ENCODE measurements around the gene NPAS3.

NPAS3 gene

GRCh38 chr14:33781236-33781635 is 842.6 kb downstream of the NPAS3 start:
- no peaks in the 10 kb centered on the region for H3K36me3 ChIP-seq (ENCODE audit: control insufficient read depth in 1 of 2, insufficient read depth in 2 of 2, low read length in 2 of 2)
- H3K9ac ChIP-seq (ENCODE audit: low read length) = no peak overlapping the region
- H3K79me2 ChIP-seq (ENCODE audit: control insufficient read depth, insufficient read depth, low read length, poor library complexity) = no peaks in the 10 kb centered on the region
- H2AK5ac ChIP-seq (ENCODE audit: low read length) = no peak overlapping the region
- no peaks in the 10 kb centered on the region for H3K27me3 ChIP-seq (ENCODE audit: insufficient read depth, low read length)
- no CpG with 5 or more reads among the region's 2 CpGs for WGBS (ENCODE audit: extremely low coverage, insufficient coverage, insufficient read length)
- H2BK12ac ChIP-seq (ENCODE audit: low read length) = no peak overlapping the region
- H2AFZ ChIP-seq (ENCODE audit: insufficient read depth, low read length, poor library complexity) = no peak overlapping the region
- H3K23ac ChIP-seq (ENCODE audit: low read length) = no peak overlapping the region
- H3K18ac ChIP-seq (ENCODE audit: low read length) = no peak overlapping the region
- peaks cover 5 to 7% of the 10 kb centered on the region in 2 experiments for H3K4me1 ChIP-seq (ENCODE audit: control insufficient read depth in 1 of 2, insufficient read depth in 2 of 2, low read length in 2 of 2)
- no peak overlapping the region for H3K4me2 ChIP-seq (ENCODE audit: low read length)
- no peak overlapping the region for H3K4me3 ChIP-seq (ENCODE audit: low read depth, low read length)
- no peak overlapping the region for H2BK120ac ChIP-seq (ENCODE audit: insufficient read depth, low read length, poor library complexity)
- no peak overlapping the region for H4K12ac ChIP-seq (ENCODE audit: low read depth, low read length)
- no peak overlapping the region for H3K14ac ChIP-seq (ENCODE audit: low read length)
- H4K91ac ChIP-seq (ENCODE audit: low read depth, low read length) = no peak overlapping the region
- no peak overlapping the region for H4K8ac ChIP-seq (ENCODE audit: low read depth, low read length)
- H3K27ac ChIP-seq (ENCODE audit: low read depth, low read length) = no peak overlapping the region
- H3K9me3 ChIP-seq (ENCODE audit: insufficient read depth, low read depth, low read length) = no peaks in the 10 kb centered on the region
- H3K79me1 ChIP-seq (ENCODE audit: low read length) = peaks cover 12% of the 10 kb centered on the region
- no peak for DNase-seq
- H2BK5ac ChIP-seq (ENCODE audit: low read depth, low read length, poor library complexity) = no peak overlapping the region
- H3K4ac ChIP-seq (ENCODE audit: low read depth, low read length) = no peak overlapping the region

GRCh38 chr14:33782923-33783322 is 844.2 kb downstream of the NPAS3 start:
- H2AK5ac ChIP-seq (ENCODE audit: low read length) = no peak overlapping the region
- no peaks in the 10 kb centered on the region for H3K79me2 ChIP-seq (ENCODE audit: control insufficient read depth, insufficient read depth, low read length, poor library complexity)
- no peak overlapping the region for H3K4me2 ChIP-seq (ENCODE audit: low read length)
- no peak overlapping the region for H4K91ac ChIP-seq (ENCODE audit: low read depth, low read length)
- no peaks in the 10 kb centered on the region for H3K27me3 ChIP-seq (ENCODE audit: insufficient read depth, low read length)
- H4K8ac ChIP-seq (ENCODE audit: low read depth, low read length) = no peak overlapping the region
- no peak overlapping the region for H3K4ac ChIP-seq (ENCODE audit: low read depth, low read length)
- H2BK5ac ChIP-seq (ENCODE audit: low read depth, low read length, poor library complexity) = no peak overlapping the region
- no peak overlapping the region for H3K23ac ChIP-seq (ENCODE audit: low read length)
- H3K9ac ChIP-seq (ENCODE audit: low read length) = no peak overlapping the region
- no peak overlapping the region for H2BK120ac ChIP-seq (ENCODE audit: insufficient read depth, low read length, poor library complexity)
- H3K14ac ChIP-seq (ENCODE audit: low read length) = no peak overlapping the region
- no peak overlapping the region for H2AFZ ChIP-seq (ENCODE audit: insufficient read depth, low read length, poor library complexity)
- H3K9me3 ChIP-seq (ENCODE audit: insufficient read depth, low read depth, low read length) = no peaks in the 10 kb centered on the region
- no peaks in the 10 kb centered on the region for H3K36me3 ChIP-seq (ENCODE audit: control insufficient read depth in 1 of 2, insufficient read depth in 2 of 2, low read length in 2 of 2)
- H3K27ac ChIP-seq (ENCODE audit: low read depth, low read length) = no peak overlapping the region
- H2BK12ac ChIP-seq (ENCODE audit: low read length) = no peak overlapping the region
- H3K4me3 ChIP-seq (ENCODE audit: low read depth, low read length) = no peak overlapping the region
- no peak overlapping the region for H4K12ac ChIP-seq (ENCODE audit: low read depth, low read length)
- H3K18ac ChIP-seq (ENCODE audit: low read length) = no peak overlapping the region
- H3K79me1 ChIP-seq (ENCODE audit: low read length) = peaks cover 12% of the 10 kb centered on the region
- WGBS (ENCODE audit: extremely low coverage, insufficient coverage, insufficient read length) = no CpG with 5 or more reads among the region's 6 CpGs
- no peak for DNase-seq
- peaks cover 5 to 8% of the 10 kb centered on the region in 2 experiments for H3K4me1 ChIP-seq (ENCODE audit: control insufficient read depth in 1 of 2, insufficient read depth in 2 of 2, low read length in 2 of 2)

- H3K14ac ChIP-seq (ENCODE audit: low read length) = no peak overlapping the region
- no peak overlapping the region for H3K4me3 ChIP-seq (ENCODE audit: low read depth, low read length)
- H2AK5ac ChIP-seq (ENCODE audit: low read length) = no peak overlapping the region
- H4K91ac ChIP-seq (ENCODE audit: low read depth, low read length) = no peak overlapping the region
- H3K9me3 ChIP-seq (ENCODE audit: insufficient read depth, low read depth, low read length) = peaks cover 2% of the 10 kb centered on the region
- no peak overlapping the region for H3K18ac ChIP-seq (ENCODE audit: low read length)
- no peaks in the 10 kb centered on the region for H3K27me3 ChIP-seq (ENCODE audit: insufficient read depth, low read length)
- H3K36me3 ChIP-seq (ENCODE audit: control insufficient read depth in 1 of 2, insufficient read depth in 2 of 2, low read length in 2 of 2) = no peaks in the 10 kb centered on the region
- no peak overlapping the region for H2AFZ ChIP-seq (ENCODE audit: insufficient read depth, low read length, poor library complexity)
- peak in 1 of 2 donors; percentile 80 for DNase-seq
- H2BK120ac ChIP-seq (ENCODE audit: insufficient read depth, low read length, poor library complexity) = no peak overlapping the region
- no peak overlapping the region for H3K4ac ChIP-seq (ENCODE audit: low read depth, low read length)
- H4K12ac ChIP-seq (ENCODE audit: low read depth, low read length) = no peak overlapping the region
- H2BK12ac ChIP-seq (ENCODE audit: low read length) = no peak overlapping the region
- no peak overlapping the region for H3K9ac ChIP-seq (ENCODE audit: low read length)
- WGBS (ENCODE audit: extremely low coverage, insufficient coverage, insufficient read length) = no CpG with 5 or more reads among the region's 4 CpGs
- peaks cover 5 to 8% of the 10 kb centered on the region in 2 experiments for H3K4me1 ChIP-seq (ENCODE audit: control insufficient read depth in 1 of 2, insufficient read depth in 2 of 2, low read length in 2 of 2)
- H3K4me2 ChIP-seq (ENCODE audit: low read length) = no peak overlapping the region
- H2BK5ac ChIP-seq (ENCODE audit: low read depth, low read length, poor library complexity) = no peak overlapping the region
- no peak overlapping the region for H4K8ac ChIP-seq (ENCODE audit: low read depth, low read length)
- H3K23ac ChIP-seq (ENCODE audit: low read length) = no peak overlapping the region
- H3K79me2 ChIP-seq (ENCODE audit: control insufficient read depth, insufficient read depth, low read length, poor library complexity) = no peaks in the 10 kb centered on the region
- H3K79me1 ChIP-seq (ENCODE audit: low read length) = peaks cover 4% of the 10 kb centered on the region
- no peak overlapping the region for H3K27ac ChIP-seq (ENCODE audit: low read depth, low read length)
Measured at GRCh38 chr14:33786091-33786825, 847.6 kb downstream of the NPAS3 start.

- no peak overlapping the region for H2BK120ac ChIP-seq (ENCODE audit: insufficient read depth, low read length, poor library complexity)
Measured at GRCh38 chr14:33788161-33788560, 849.5 kb downstream of the NPAS3 start.

More at GRCh38 chr14:33788161-33788560, 849.5 kb downstream of the NPAS3 start:
- no peaks in the 10 kb centered on the region for H3K27me3 ChIP-seq (ENCODE audit: insufficient read depth, low read length)
- no peak overlapping the region for H3K4ac ChIP-seq (ENCODE audit: low read depth, low read length)
- H3K79me2 ChIP-seq (ENCODE audit: control insufficient read depth, insufficient read depth, low read length, poor library complexity) = no peaks in the 10 kb centered on the region
- DNase-seq = no peak
- H3K14ac ChIP-seq (ENCODE audit: low read length) = no peak overlapping the region
- H4K8ac ChIP-seq (ENCODE audit: low read depth, low read length) = no peak overlapping the region
- H2AK5ac ChIP-seq (ENCODE audit: low read length) = no peak overlapping the region
- H3K27ac ChIP-seq (ENCODE audit: low read depth, low read length) = no peak overlapping the region
- H3K18ac ChIP-seq (ENCODE audit: low read length) = no peak overlapping the region
- no peak overlapping the region for H3K9ac ChIP-seq (ENCODE audit: low read length)
- no CpG with 5 or more reads among the region's 11 CpGs for WGBS (ENCODE audit: extremely low coverage, insufficient coverage, insufficient read length)
- no peak overlapping the region for H3K4me3 ChIP-seq (ENCODE audit: low read depth, low read length)
- no peak overlapping the region for H2AFZ ChIP-seq (ENCODE audit: insufficient read depth, low read length, poor library complexity)
- no peak overlapping the region for H4K12ac ChIP-seq (ENCODE audit: low read depth, low read length)
- H3K36me3 ChIP-seq (ENCODE audit: control insufficient read depth in 1 of 2, insufficient read depth in 2 of 2, low read length in 2 of 2) = no peaks in the 10 kb centered on the region
- H3K79me1 ChIP-seq (ENCODE audit: low read length) = peaks cover 4% of the 10 kb centered on the region
- H2BK12ac ChIP-seq (ENCODE audit: low read length) = peak overlapping the region; percentile 90
- H3K23ac ChIP-seq (ENCODE audit: low read length) = no peak overlapping the region
- peaks cover 0 to 4% of the 10 kb centered on the region in 2 experiments for H3K4me1 ChIP-seq (ENCODE audit: control insufficient read depth in 1 of 2, insufficient read depth in 2 of 2, low read length in 2 of 2)
- no peak overlapping the region for H4K91ac ChIP-seq (ENCODE audit: low read depth, low read length)
- peaks cover 2% of the 10 kb centered on the region for H3K9me3 ChIP-seq (ENCODE audit: insufficient read depth, low read depth, low read length)
- H2BK5ac ChIP-seq (ENCODE audit: low read depth, low read length, poor library complexity) = no peak overlapping the region
- no peak overlapping the region for H3K4me2 ChIP-seq (ENCODE audit: low read length)

Measured in trophoblast cell (in vitro differentiated cells and primary cell).